GM18861 (cell line): ENCODE measurements around the gene CDK14.
"Not testable (repeated sequence)": the region's sequence is repeated elsewhere in the genome, so short reads cannot be mapped to it uniquely, and the experiment has no call there.

Experiments
- ATAC-seq: cut with Tn5 transposase; IDR thresholded peaks from one replicate; pipeline ENCODE4 v1.9.1; 2021; ENCODE audit not compliant: unreplicated experiment

Gene CDK14

GRCh38 chr7:90749262-90749661, 153.1 kb downstream of the CDK14 start:
- ATAC-seq, result no peak

DNA sequence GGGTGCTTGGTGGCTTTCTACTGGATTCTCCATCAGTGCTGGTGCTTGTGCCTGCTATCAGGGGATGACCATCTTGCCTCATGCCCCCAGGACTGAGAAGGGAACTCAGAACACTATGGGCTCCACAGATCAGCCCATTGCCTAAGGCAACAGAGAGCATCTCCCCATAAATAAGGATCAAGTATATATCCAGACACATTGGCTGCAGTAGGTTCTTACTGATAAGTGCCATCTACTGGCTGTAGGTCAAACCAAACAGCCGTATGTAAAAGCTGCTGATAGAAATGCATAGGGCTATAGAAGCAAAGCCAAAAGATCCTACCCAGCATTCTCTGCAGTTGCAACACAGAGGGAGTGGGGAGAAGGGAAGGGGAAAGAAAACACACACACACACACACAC, 153.7 kb downstream of the CDK14 start:
- ATAC-seq, result peak; percentile 80

DNA sequence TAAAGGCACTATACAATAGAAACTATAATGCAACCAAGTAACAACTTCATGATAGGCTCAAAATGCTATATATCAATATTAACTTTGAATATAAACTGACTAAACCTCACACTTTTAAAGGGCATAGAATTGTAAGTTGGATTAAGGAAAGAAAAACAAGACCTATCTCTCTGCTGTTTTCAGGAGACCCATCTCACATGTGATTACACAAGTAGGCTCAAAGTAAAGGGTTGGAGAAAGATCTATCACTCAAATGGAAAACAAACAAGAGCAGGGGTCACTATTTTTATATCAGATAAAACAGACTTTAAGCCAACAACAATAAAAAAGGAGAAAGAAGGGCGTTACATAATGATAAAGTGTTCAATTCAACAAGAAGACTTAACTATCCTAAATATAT, 155.5 kb downstream of the CDK14 start:
- ATAC-seq, result no peak

- no peak for ATAC-seq
Observed at GRCh38 chr7:90752051-90752450, 155.9 kb downstream of the CDK14 start.

GRCh38 chr7:90755041-90755440, 158.9 kb downstream of the CDK14 start:
- no peak for ATAC-seq

- ATAC-seq, result no peak
Observed at GRCh38 chr7:90756366-90756765, 160.2 kb downstream of the CDK14 start.

DNA sequence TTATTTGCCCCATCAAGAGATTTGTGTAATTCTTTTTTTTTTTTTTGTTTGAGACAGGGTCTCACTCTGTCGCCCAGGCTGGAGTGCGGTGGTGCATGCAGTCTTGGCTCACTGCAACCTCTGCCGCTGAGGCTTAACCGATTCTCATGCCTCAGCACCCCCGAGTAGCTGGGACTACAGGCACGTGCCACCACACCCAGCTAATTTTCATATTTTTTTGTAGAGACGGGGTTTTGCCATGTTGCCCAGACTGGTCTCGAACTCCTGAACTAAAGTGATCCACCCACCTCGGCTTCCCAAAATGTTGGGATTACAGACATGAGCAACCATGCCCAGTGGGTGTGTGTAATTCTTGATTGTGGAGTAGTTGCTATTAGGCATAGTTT, 161.4 kb downstream of the CDK14 start:
- peak; percentile 69 for ATAC-seq

- ATAC-seq, result no peak
Observed at GRCh38 chr7:90758933-90759562, 162.9 kb downstream of the CDK14 start.

DNA sequence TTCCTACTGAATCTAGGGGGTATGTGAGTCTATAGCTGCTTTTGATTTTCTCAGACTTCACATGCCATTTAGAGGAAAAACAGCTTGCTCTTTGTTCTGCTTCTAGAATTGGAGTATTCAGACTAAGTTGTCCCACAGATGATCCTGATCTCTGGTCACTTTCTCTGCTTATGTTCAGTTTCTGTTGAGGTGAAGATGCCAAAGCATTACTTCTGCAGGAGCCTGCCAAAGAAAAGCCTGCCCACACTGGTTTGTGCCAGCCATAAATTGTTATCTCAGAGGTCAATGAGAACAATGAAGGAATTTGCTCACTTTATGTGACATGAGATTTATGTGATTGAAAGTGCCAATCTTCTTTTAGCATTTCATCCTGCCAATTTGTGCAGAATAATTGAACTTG, 163.6 kb downstream of the CDK14 start:
- no peak for ATAC-seq

GRCh38 chr7:90760892-90761291, 164.8 kb downstream of the CDK14 start:
- no peak for ATAC-seq

DNA sequence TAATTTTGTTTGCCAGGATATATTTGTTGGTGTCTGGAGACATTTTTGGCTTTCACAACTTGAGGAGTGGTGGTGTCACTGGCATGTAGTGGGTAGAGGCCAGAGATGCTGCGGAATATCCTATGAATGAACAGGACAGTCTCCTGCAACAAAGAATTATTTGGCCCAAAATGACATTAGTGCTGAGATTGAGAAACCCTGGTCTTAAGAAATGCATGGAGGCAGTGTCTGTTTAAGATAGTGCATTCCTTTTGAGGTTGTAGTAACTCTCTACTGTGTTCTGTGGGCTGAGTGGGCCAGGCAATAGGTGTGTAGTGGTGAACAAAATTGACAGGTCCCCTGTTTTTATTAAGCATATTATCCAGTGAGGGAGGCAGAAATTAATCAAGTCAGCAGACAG, 165.5 kb downstream of the CDK14 start:
- no peak for ATAC-seq

GRCh38 chr7:90763108-90763507, 167.0 kb downstream of the CDK14 start:
- ATAC-seq, result no peak

DNA sequence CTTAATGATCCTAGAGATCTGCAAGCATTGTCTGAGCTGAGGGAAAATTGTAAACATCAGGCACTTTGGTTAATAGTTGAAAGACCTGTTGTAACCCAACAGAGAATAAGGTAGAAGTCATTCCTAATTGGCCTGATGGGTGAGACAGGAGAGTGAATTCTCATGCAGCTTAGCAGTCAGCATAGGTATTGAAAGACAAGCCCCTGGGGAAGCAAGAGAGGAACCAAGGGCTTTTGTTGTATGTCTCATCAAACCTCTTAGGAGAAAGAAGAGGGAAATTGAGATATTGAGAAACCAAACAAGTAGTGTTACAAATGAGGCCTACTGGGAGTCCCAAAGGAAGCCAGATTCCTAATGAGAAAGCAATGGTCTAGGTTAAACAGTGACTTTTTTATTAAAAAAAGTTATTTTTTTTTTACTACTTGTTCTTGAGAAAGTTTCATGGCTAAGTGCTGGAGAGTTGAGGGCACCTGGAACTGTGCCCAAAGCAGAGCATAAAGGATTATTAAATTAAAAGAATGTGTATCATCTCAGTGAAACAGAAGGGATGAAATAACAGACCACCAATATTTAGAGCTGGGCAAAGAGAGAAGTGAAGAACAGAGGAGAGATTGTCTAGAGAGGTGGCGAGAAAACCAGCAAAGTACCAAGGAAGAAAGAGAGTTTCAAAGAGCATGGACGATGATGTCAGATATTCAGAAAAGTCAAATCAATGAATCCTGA, 168.9 kb downstream of the CDK14 start:
- ATAC-seq, result peak; percentile 72

DNA sequence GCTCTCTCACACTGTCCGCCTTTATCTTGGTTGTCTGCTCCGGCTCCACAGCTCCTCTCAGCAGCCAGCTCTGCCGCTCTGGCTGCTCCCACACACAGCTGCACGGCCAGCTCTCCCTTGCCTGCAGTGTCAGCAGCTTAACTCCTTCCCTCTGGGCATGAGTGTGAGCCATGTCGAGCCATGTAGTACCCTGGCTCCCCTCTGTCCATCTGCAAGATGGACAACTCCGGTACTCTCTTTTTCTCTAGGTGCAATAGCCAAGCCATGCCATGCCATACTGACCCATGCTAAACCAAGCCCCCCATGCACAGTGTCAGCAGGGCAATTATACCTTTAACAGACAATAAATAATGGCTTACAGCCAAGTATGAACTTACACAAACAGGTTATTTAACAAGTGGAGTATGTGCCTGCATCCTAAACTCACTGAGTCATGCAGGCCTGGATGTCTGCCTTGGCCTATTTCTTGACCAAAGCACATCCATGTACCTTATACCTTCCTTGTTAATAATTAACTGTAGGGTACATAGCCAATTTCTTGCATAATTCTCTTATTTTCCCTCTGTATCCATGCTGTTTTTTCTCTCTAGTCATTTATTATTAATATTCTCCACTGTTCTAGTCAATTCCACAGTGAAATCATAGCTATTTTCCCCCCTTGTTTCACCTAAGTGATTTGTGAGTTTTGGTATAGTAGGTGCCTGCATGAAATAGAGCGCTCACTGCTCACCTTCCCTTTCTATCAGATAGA, 170.9 kb downstream of the CDK14 start:
- no peak for ATAC-seq

DNA sequence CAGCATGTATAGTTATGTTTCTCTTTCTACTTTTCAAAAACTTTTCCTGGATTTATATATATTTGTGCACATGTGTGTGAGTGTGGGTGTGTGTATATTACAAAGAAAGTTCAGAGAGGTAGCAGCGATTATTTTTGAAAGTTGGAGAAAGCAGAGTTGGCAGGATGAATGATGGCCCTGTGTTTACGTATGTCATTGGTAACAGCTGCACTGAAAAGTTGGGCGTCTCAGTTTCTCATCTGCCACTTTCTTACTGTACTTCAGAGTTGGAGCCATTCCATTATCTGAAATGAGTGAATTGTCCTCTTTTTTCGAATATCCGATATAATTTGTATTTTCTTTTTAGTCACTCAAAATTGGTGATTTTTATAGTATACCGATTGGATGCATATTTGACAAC, 172.2 kb downstream of the CDK14 start:
- ATAC-seq, result no peak

DNA sequence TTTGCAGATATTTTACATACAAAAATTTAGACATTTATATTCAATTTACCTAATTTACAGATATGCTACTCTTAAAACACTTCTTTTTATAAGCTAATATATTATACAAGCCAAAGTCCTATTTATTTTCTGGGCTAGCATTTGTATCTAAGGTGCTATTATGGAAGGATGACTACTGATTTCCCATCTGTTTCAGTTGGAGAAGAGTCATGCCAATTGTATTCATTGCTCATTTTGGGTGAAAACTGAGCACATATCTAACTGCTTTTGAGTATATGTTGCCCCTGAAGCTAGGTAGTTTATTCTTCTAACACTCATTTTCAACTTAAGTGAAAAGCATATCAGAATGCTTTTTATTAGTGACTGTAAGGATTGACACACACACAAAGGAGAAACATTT, 172.9 kb downstream of the CDK14 start:
- no peak for ATAC-seq

DNA sequence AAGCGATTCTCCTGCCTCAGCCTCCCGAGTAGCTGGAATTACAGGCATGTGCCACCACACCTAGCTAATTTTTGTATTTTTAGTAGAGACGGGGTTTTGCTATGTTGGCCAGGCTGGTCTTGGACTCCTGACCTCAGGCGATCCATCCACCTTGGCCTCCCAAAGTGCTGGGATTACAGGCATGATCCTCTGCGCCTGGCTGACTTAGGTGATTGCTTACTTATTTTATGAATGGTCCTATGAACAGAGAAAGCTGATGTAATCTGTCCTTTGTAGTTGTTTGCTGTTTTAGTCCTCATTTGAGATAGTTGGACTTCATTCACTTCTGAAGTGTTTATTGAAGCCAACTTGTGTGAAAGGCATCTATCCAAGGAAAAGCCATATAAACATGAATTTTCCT, 173.4 kb downstream of the CDK14 start:
- ATAC-seq, result not testable (repeated sequence)

DNA sequence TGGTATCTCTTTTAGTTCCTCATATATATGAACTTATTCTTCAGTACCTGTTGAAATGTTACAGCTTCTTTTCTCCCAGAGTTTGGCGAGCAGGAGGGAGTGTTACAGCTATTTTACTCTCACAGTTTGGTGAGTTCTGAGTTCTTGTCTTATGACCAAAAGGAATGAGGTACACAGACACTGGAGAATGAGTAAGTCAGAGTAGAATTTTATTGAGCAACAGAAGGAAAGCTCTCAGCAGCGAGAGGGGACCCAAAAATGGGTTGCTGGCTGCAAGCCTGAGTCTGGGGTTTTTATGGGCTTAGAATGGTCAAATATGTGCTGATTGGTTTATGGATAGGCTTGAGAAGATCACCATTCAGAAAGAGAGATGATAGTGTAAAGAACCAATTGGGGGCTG, 175.2 kb downstream of the CDK14 start:
- no peak for ATAC-seq

DNA sequence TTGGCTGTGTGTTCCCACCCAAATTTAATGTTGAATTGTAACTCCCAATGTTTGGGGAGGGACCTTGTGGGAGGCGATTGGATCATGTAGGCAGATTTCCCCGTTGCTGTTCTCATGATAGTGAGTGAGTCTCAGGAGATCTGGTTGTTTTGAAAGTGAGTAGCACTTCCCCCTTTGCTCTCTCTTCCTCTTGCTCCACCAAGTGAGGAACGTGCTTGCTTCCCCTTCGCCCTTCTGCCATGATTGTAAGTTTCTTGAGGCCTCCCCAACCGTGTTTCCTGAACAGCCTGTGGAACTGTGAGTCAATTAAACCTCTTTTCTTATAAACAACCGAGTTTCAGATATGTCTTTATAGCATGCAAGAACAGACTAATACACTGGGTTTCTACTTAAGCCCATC, 176.3 kb downstream of the CDK14 start:
- ATAC-seq, result no peak

DNA sequence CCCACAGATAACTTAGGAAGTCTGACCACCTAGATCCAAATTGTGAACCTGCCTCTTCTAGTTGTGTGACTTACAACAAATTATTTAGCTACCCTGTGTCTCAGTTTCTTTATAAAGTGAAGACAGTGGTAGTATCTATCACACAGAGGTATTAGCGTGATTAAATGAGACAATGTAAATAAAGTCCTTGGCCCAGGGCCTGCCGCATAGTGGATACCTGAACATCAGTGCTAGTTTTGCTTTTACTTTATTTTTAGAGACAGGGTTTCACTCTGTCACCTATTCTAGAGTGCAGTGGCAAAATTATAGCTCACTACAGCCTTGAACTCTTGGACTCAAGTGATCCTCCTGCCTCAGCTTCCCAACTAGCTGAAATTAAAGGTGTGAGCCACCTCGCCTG, 177.1 kb downstream of the CDK14 start:
- ATAC-seq, result no peak

DNA sequence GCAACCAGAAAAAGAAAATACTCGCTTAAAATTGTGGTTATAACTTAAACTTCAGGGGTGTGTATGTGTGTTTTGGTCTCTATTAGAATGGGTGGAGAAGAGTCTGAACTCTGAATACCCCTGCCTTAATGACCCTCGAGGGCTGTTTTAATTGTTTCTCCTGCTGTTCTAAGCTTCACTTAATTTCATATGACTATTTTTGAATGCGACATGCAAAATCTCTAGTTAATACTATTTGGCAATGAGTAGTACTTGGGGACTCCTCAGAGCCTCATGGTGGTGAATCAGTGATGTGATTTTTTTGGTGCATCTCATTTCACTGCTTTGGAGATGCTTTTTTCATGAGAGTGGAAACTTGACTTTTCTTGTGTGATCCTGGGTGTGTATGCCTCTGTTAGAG, 178.6 kb downstream of the CDK14 start:
- ATAC-seq, result no peak

- ATAC-seq, result no peak
Observed at GRCh38 chr7:90775383-90775965, 179.4 kb downstream of the CDK14 start.
